ACC112 (cell line): ENCODE results near the gene DSC2.
"Not testable (repeated sequence)": the region's sequence is repeated elsewhere in the genome, so short reads cannot be mapped to it uniquely, and the experiment has no call there.

ENCODE experiments used
- H2AFZ ChIP-seq: fragments of 200-600 bp; sonication (generic); one replicate; pipeline ENCODE4 v1.6.0; 2017; ENCODE audit warnings: antibody characterized with exemption, low read length; ENCODE audit not compliant: unreplicated experiment
- H3K27ac ChIP-seq: fragments of 200-600 bp; sonication (generic); 2 replicates; pipeline ENCODE4 v1.5.1; 2014; ENCODE audit warnings: low read depth, mild to moderate bottlenecking, antibody characterized with exemption, low read length, moderate library complexity
- H3K27me3 ChIP-seq: fragments of 200-600 bp; sonication (generic); 2 replicates; pipeline ENCODE4 v1.6.1; 2014; ENCODE audit warnings: mild to moderate bottlenecking, antibody characterized with exemption, low read length, moderate library complexity, mixed read lengths; ENCODE audit not compliant: insufficient read depth
- H3K36me3 ChIP-seq: fragments of 200-600 bp; sonication (generic); 2 replicates; pipeline ENCODE4 v1.6.1; 2016; ENCODE audit warnings: mild to moderate bottlenecking, antibody characterized with exemption, low read length, moderate library complexity, mixed read lengths; ENCODE audit not compliant: insufficient read depth
- H3K4me1 ChIP-seq: fragments of 200-600 bp; sonication (generic); one replicate; pipeline ENCODE4 v1.6.1; 2016; ENCODE audit warnings: low read length, mixed read lengths; ENCODE audit not compliant: insufficient read depth, unreplicated experiment, control insufficient read depth
- H3K4me3 ChIP-seq: fragments of 200-600 bp; sonication (generic); 2 replicates; pipeline ENCODE4 v1.5.1; 2014; ENCODE audit warnings: mild to moderate bottlenecking, low read depth, low read length
- H3K79me2 ChIP-seq: fragments of 200-600 bp; sonication (generic); one replicate; pipeline ENCODE4 v1.6.0; 2016; ENCODE audit warnings: low read length; ENCODE audit not compliant: control insufficient read depth, unreplicated experiment, insufficient read depth

Gene DSC2

GRCh38 chr18:31102025-31102684, at the start of gene DSC2:
TSS of gene DSC2 (minus strand) at chr18:31102421. CDS start at chr18:31101971, 450 bp downstream.
- Histone ChIP-seq H3K4me1 (no peaks in the 10 kb centered on the region), H3K27me3 (peaks cover 14% of the 10 kb centered on the region; the same call in 1 of the 2 replicates), H3K36me3 (no peaks in the 10 kb centered on the region), H3K79me2 (no peaks in the 10 kb centered on the region), H3K4me3 (no peak within 1 kb of the TSS), H3K27ac (no peak within 1 kb of the TSS), H2AFZ (no peak within 1 kb of the TSS)

- H3K4me1 ChIP-seq: no peaks in the 10 kb centered on the region
- H3K79me2 ChIP-seq: no peaks in the 10 kb centered on the region
- no peak overlapping the region for H3K4me3 ChIP-seq
- H3K27ac ChIP-seq: no peak overlapping the region
- H2AFZ ChIP-seq: no peak overlapping the region
- H3K36me3 ChIP-seq: no peaks in the 10 kb centered on the region
- no peaks in the 10 kb centered on the region for H3K27me3 ChIP-seq
These were observed 47.1 kb upstream of the DSC2 start for GRCh38 chr18:31149351-31149750.

- H3K27me3 ChIP-seq: no peaks in the 10 kb centered on the region
- no peaks in the 10 kb centered on the region for H3K4me1 ChIP-seq
- H3K36me3 ChIP-seq: no peaks in the 10 kb centered on the region
- H3K4me3 ChIP-seq: no peak overlapping the region
- H3K27ac ChIP-seq: no peak overlapping the region
- no peaks in the 10 kb centered on the region for H3K79me2 ChIP-seq
- no peak overlapping the region for H2AFZ ChIP-seq
These were observed 46.4 kb upstream of the DSC2 start for GRCh38 chr18:31148600-31148999.

GRCh38 chr18:31146809-31147208, 44.6 kb upstream of the DSC2 start:
- no peaks in the 10 kb centered on the region for H3K36me3 ChIP-seq
- H3K79me2 ChIP-seq: no peaks in the 10 kb centered on the region
- H3K27ac ChIP-seq: no peak overlapping the region
- H3K4me3 ChIP-seq: no peak overlapping the region
- no peaks in the 10 kb centered on the region for H3K27me3 ChIP-seq
- H3K4me1 ChIP-seq: no peaks in the 10 kb centered on the region
- H2AFZ ChIP-seq: no peak overlapping the region

GRCh38 chr18:31143025-31143424, 40.8 kb upstream of the DSC2 start:
- H3K27ac ChIP-seq: no peak overlapping the region
- H2AFZ ChIP-seq: no peak overlapping the region
- H3K79me2 ChIP-seq: no peaks in the 10 kb centered on the region
- H3K36me3 ChIP-seq: no peaks in the 10 kb centered on the region
- no peaks in the 10 kb centered on the region for H3K27me3 ChIP-seq
- H3K4me1 ChIP-seq: no peaks in the 10 kb centered on the region
- H3K4me3 ChIP-seq: no peak overlapping the region

- no peaks in the 10 kb centered on the region for H3K79me2 ChIP-seq
- H2AFZ ChIP-seq: no peak overlapping the region
- H3K36me3 ChIP-seq: no peaks in the 10 kb centered on the region
- no peaks in the 10 kb centered on the region for H3K4me1 ChIP-seq
- no peaks in the 10 kb centered on the region for H3K27me3 ChIP-seq
- H3K4me3 ChIP-seq: no peak overlapping the region
- H3K27ac ChIP-seq: no peak overlapping the region
These were observed 36.5 kb upstream of the DSC2 start for GRCh38 chr18:31138709-31139108.

- no peaks in the 10 kb centered on the region for H3K79me2 ChIP-seq
- H3K36me3 ChIP-seq: no peaks in the 10 kb centered on the region
- no peak overlapping the region for H3K27ac ChIP-seq
- no peak overlapping the region for H3K4me3 ChIP-seq
- no peak overlapping the region for H2AFZ ChIP-seq
- no peaks in the 10 kb centered on the region for H3K27me3 ChIP-seq
- H3K4me1 ChIP-seq: no peaks in the 10 kb centered on the region
These were observed 32.8 kb upstream of the DSC2 start for GRCh38 chr18:31134988-31135529.

- Histone ChIP-seq H3K36me3 (no peaks in the 10 kb centered on the region), H3K4me3 (no peak overlapping the region), H3K27me3 (no peaks in the 10 kb centered on the region), H2AFZ (no peak overlapping the region), H3K27ac (no peak overlapping the region), H3K4me1 (no peaks in the 10 kb centered on the region), H3K79me2 (no peaks in the 10 kb centered on the region)
These were observed 27.3 kb upstream of the DSC2 start for GRCh38 chr18:31129398-31130115.

- Histone ChIP-seq H2AFZ (no peak overlapping the region), H3K27me3 (no peaks in the 10 kb centered on the region)
These were observed 23.7 kb upstream of the DSC2 start for GRCh38 chr18:31125878-31126277.

GRCh38 chr18:31123125-31123524, 20.9 kb upstream of the DSC2 start:
- H2AFZ ChIP-seq, H3K36me3 ChIP-seq, H3K4me3 ChIP-seq, H3K79me2 ChIP-seq, H3K27ac ChIP-seq, H3K4me1 ChIP-seq, H3K27me3 ChIP-seq: not testable (repeated sequence)

More at GRCh38 chr18:31125878-31126277, 23.7 kb upstream of the DSC2 start:
- Histone ChIP-seq H3K79me2 (no peaks in the 10 kb centered on the region), H3K27ac (no peak overlapping the region), H3K36me3 (no peaks in the 10 kb centered on the region), H3K4me1 (no peaks in the 10 kb centered on the region), H3K4me3 (no peak overlapping the region)

- H3K79me2 ChIP-seq: no peaks in the 10 kb centered on the region
- H3K4me1 ChIP-seq: no peaks in the 10 kb centered on the region
- H3K36me3 ChIP-seq: no peaks in the 10 kb centered on the region
- no peak overlapping the region for H3K27ac ChIP-seq
- H3K4me3 ChIP-seq: no peak overlapping the region
- H2AFZ ChIP-seq: no peak overlapping the region
- H3K27me3 ChIP-seq: no peaks in the 10 kb centered on the region
These were observed 18.4 kb upstream of the DSC2 start for GRCh38 chr18:31120594-31120993.
